NCI-H2196 treated with DMSO at 0.1 percent for 48 hours (cell line): ENCODE measurements around the gene VIM.

Source experiments
- DNase-seq: peaks from one replicate; lab custom pipeline; 2025; ENCODE audit not compliant: unreplicated experiment; lab: John Stamatoyannopoulos, UW

The VIM gene

DNA sequence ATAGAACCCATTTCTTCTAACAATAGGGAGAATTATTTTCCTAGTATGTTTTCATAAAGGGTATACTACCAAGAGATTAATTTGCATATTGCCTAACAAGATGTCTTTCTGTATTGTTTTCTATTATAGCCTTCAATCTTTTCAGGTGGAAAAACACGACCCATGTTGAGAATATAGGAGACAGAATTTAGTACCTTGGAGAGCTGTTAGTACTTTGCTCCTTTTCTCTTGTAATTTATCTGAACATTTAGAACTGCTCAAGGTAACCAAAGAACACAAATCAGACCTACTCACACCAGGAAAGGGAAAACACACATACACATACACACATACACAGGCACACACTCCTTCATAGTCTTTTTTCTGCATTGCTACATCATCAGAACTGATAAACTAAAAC lies 18.7 kb upstream of the VIM start:
- DNase-seq = no peak

DNA sequence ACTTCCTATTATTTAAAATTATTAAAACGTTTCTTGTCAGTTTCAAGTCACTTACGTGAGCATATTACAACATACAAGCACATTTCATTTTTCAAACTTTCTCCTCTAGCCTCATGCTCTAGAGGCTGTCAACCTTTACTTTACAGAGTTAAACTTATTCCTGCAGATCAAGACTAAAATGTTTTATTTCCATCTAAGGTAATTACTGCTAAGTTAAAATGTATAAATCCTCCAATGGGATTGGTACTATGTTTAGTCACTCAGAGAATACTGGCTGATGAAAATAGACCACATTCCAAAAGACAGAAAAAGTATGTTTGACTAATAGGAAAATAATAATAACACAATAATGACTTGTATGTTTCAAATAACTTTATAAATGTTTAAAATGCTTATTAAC lies 18.2 kb upstream of the VIM start:
- no peak for DNase-seq

DNA sequence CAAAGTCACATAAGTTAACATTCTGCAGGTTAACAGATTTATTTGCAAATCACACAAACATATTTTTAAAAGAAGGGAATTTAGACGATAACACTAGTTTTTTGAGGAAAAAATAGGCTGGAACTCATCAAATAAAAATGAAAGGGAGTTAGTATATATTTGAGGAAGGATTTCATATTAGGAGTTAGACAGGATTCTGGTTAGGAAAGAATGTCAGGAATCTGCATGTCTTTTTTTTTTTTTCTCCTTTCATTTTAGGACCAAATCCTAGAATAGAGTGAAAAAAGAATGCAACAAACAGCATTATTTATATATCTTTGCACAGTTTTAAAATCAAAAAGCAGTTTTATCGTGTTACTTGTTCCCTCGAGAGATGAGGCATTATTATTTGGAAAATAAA lies 17.7 kb upstream of the VIM start:
- DNase-seq = no peak

DNA sequence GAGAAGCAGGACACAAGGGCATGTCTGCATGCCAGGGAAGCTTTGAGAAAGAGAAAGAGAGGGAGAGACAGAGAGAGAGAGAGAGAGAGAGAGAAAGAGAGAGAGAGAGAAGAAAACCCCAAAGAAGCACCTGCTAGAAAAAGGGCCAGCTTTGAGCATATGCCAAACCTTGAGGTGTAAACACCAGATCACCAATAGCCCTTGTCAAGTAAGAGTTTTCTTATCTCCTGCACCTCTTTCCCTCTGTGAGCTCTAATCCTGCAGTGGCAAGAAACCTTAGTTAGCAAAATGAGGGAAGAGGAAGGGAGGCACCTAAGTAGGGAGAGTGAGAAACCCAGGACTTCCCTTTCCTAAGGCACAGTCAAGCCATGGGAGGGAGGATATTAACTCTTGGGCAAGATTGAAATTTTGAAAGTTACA lies 15.2 kb upstream of the VIM start:
- DNase-seq = no peak

DNA sequence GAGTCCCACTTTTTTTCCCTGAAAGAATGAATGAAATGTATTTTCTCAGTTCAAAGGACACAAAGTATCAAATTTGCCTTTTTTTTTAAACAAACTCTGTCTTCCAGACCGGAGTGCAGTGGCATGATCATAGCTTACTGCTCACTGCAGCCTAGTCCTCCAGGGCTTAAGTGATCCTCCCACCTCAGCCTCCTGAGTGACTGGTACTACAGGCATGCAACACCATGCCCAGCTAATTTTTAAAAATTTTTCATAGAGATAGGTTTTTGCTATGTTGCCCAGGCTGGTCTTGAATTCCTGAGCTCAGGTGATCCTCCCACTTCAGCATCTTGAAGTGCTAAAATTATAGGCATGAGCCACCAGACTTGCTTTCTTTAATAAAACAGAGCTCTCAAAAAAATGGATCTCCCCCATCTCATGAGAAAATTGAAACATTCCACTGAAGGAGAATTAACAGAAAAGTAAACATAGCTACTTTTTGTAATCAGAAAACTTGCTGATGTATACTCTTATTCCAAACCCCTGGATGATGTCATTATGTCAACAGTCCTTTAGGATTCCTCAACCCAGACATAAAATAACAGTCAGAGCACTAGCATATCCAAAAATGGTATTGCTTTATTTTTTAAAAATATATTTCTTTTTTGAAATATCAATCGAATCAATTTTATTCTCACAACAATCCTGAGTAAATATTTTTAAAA lies 14.2 kb upstream of the VIM start:
- no peak for DNase-seq

DNA sequence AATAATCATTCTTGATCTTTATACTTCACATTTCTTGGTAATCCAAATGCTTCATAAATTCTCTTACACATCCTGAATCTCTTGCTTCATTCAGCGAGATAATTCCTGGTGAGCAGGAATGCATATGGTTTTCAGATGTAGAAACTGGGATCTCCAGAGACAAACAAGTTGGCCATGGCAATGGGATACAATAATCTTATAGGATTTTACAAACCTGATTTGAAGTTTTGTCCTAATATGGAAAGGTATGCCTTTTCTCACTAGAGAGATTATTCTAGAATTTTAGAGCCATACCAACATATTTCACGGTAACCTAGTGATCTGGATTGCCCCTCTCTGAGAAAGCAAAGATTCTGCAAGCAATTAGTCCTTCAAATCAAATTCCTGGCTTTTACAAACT lies 13.5 kb upstream of the VIM start:
- no peak for DNase-seq

DNA sequence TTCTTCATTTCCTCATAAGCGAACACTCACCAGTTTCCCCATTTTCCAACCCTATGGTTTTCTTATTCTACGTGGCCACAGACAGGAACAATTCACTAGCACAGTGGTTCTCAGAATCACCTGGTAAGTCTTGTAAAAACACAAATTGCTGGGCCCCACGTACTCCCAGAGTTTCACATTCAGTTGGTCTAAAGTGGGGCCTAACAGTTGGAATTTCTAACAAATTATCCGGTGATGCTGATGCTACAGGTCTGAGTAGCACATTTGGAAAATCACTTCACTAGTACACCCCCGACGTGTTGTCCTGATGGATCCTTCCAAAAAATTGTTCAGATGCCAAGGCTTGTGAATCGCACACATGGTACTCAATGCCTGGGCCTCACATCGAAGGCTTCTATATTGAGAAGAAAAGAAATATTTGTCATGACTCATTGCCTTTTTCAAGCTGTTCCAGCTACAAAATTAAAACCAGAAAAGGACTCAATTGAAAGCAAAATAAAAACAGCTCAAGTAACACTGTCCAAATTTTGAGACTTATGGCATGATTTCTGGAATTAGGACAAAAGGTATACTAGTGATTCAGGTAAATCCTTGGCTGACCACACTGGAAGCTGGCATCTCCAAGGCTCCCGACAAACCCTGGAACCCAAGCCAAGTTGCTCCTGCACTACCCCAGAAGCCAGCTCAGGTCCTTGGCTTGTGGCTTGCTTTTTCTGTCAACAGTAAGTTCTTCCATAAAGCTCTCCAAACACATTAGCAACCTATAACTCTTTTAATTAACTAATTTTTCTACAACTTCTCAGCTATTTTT lies 12.9 kb upstream of the VIM start:
- no peak for DNase-seq

DNA sequence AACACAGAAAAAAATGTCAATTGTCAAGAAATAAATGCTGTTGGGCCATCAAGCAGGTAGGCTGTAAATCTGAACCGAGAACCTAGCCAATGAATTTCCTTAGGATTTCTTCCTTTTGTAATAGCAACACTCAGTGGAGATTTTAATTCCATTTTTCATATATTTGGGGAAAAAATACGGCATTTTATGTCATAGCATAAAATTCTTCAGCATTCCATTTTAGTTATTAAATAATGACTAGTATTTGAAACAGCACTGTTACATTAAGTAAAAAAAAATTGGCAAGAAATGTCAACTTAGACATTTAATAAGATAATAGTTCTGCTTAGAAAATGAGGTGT lies 12.3 kb upstream of the VIM start:
- no peak for DNase-seq

DNA sequence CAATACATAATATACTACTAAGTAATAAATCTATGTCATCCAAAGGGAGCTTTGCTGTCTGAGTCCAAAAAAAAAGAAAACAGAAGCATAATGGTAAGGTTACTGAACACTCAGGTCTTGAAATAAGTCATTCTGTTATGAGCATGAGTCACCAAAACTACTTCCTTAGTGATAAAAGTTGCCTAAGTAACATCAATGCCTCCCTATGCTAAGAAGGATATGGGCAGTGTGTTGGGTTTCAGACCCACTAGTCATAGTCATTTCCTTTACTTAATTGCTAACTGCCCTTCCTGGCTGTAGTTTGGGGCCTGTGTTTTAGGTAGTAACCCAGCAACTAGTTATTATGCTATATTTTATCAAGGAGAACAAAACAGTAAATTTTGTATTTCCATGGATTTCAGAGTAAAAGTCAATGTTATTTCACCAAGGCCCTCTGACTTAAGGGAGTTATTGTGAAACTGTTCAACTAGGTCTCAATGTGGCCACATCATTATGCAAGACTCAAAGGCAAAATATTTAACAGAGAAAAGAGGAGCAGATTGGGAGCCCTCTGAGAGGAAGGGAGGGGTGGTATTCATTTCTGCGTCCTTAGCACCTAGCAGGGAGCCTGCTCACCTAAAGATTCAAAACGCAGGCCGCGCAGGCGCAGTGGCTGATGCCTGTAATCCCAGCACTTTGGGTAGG lies 11.7 kb upstream of the VIM start:
- no peak for DNase-seq

DNA sequence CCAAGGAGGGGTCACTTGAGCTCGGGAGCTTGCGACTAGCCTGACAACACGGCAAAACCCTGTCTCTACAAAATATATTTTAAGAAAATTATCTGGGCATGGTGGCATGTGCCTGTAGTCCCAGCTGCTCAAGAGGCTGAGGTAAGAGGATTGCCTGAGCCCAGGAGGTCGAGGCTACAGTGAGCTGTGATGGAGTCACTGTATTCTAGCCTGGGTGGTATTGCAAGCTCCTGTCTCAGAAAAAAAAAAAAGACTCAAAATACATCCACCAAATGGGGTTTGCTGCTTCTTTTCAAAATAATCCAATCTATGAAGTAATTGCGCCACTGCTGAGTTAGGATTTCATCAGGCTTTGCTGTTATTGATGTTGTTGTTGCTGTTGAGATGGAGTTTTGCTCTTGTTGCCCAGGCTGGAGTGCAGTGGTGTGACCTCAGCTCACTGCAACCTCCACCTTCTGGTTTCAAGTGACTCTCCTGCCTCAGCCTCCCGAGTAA lies 11.1 kb upstream of the VIM start:
- no peak for DNase-seq

DNA sequence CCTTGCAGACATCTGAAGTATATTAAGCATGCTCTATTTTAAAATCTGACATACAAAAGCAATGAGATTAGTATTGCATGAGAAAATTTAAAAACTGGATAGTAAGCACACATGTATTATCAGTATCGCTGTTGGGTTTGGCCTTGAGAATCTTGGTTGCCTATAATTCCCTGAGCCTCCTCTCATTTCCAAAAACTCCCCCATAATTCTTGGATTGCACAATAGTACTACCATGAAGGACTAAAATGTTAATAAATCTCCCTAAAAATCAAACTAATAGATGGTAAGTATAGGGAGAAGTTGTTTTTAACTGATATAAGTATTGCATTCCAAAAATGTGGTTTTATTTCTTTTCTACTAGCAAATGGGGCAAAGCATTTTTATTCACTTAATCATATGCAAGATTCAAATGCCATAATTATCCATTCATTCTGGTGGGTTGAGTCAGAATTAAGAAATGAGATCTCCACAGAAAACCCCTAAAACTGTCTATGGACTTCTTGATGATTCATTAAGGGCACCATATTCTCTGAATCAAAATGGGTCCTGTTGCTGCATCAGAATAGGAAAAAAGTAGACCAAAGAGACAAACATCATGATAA lies 10.3 kb upstream of the VIM start:
- no peak for DNase-seq

DNA sequence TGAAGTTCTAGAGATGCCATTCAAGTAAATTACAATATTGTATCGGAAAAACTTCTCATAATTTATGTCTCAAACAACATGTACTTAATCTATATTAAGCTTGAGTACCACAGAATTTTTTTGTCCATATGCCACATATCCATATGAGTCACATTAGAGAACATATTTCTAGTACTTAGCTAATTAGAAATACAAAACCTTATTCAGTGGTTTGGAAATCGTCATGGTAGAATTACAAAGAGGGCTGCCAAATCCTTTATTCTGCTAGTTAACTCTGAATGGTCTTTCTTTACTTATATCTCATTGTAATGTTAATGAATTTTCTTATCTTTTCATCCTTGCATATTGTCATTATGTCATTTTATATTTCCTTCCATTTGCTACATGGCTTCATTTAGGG lies 9.0 kb upstream of the VIM start:
- DNase-seq = no peak

DNA sequence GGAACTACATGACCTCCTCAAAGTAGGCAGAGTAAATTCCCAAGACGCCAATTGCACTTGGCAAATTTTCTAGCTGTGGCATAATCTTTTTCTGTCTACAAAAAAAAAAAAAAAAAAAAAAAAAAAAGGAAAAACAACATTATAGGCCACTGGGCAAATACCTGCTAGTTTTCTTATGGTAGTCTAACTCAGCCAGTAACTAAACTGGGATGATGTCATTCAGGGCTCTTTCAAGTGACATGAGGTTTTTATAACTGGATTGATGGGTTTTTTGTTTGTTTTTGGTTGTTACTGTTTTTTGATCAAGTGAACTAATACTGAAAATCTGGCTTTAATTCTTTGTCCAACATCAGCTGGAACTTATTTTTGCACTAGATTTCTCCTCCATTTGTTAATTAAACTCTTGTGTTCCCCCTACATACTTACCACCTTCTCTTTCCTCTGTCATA lies 7.4 kb upstream of the VIM start:
- DNase-seq = no peak

DNA sequence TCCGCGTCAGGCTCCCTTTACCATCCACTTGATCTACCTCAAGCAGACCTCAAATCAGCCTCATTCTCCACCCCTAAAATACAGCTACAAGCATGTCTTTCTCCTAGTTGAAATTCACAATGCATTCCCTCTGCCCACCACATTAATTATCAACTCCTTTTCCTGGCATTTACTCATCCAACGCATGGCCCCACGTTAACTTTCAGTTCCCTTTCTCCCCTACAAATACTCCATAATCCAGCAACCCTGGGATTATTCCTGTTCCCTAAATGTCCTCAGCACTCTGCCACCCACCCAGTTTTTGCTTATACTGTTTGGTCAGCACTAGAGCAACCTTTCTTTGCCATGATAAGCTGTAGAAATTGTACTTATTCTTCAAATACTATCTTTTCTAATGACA lies 5.7 kb upstream of the VIM start:
- no peak for DNase-seq

DNA sequence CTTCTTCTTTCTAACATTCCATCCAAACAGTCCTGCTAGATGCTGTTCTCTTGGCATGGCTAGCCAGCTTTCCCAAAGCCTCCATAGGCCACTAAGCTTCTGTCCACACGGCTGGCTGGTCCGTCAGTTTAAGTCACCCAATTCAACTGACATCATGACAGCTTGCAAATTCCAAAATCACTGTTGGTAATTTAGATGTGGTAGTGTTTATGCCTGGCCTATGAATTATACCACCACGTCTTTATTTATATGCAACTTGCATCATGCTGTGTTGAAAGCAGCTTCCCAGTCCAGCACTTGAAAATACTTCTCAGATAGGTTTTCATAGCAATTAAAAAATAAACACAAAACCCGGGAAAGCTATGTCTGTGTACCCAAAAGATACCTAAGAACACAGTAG lies 2.2 kb upstream of the VIM start:
- DNase-seq = no peak

DNA sequence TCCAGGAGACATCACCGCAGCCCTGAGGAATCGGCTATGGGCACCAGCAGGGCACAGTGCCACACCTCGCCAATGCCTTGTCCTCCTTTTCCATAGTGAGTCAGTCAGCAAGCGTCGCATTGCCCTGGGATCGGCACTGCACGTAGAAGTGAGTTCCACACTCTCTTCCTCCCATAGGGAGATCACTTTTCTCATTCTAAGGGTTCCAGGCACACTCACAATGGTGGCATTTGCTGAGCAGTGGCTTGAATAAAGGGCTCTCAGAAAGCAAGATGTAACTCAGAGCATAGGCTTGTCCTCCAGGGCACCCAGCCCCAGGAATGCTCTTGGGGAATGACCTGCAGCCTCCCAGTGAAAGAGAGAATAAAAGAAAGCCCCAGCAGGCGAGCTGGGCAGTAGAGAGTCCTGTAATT lies 1.1 kb upstream of the VIM start:
- no peak for DNase-seq

DNA sequence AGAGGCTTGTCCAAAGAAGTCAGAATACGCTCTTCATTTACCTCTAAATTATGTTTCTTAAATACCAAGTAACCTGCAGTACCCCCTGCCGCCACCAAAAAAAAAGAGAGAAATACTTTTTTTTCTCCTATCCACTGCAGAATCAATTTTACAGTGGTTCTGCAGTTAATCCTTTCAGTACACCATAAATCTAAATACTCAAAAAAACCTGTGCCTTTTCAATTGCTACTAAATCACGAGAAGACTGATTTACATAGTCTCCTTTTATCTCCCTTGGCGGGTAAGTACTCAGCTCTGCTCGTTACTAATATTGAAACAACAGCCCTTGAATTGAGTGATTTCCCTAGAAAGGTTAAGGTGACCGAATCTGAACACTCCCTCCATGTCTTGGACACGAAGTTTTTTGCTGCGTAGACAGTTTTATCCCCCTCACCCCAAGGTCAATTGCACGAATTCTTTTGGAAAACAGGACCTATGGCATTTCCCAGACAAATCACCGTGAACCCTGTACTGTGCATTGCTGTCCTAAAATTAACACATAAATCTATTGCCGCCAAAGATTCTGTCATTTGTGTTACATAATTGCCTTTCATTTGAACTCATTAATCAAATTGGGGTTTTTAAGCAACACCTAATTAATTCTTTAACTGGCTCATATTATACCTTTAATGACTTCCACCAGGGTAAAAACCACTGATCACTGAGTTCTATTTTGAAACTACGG lies 512 bp upstream of the VIM start:
- no peak for DNase-seq

DNA sequence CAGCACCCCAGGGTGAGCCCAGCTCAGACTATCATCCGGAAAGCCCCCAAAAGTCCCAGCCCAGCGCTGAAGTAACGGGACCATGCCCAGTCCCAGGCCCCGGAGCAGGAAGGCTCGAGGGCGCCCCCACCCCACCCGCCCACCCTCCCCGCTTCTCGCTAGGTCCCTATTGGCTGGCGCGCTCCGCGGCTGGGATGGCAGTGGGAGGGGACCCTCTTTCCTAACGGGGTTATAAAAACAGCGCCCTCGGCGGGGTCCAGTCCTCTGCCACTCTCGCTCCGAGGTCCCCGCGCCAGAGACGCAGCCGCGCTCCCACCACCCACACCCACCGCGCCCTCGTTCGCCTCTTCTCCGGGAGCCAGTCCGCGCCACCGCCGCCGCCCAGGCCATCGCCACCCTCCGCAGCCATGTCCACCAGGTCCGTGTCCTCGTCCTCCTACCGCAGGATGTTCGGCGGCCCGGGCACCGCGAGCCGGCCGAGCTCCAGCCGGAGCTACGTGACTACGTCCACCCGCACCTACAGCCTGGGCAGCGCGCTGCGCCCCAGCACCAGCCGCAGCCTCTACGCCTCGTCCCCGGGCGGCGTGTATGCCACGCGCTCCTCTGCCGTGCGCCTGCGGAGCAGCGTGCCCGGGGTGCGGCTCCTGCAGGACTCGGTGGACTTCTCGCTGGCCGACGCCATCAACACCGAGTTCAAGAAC lies 1.1 kb downstream of the VIM start:
- no peak for DNase-seq

DNA sequence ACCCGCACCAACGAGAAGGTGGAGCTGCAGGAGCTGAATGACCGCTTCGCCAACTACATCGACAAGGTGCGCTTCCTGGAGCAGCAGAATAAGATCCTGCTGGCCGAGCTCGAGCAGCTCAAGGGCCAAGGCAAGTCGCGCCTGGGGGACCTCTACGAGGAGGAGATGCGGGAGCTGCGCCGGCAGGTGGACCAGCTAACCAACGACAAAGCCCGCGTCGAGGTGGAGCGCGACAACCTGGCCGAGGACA lies 1.6 kb downstream of the VIM start:
- no peak for DNase-seq

DNA sequence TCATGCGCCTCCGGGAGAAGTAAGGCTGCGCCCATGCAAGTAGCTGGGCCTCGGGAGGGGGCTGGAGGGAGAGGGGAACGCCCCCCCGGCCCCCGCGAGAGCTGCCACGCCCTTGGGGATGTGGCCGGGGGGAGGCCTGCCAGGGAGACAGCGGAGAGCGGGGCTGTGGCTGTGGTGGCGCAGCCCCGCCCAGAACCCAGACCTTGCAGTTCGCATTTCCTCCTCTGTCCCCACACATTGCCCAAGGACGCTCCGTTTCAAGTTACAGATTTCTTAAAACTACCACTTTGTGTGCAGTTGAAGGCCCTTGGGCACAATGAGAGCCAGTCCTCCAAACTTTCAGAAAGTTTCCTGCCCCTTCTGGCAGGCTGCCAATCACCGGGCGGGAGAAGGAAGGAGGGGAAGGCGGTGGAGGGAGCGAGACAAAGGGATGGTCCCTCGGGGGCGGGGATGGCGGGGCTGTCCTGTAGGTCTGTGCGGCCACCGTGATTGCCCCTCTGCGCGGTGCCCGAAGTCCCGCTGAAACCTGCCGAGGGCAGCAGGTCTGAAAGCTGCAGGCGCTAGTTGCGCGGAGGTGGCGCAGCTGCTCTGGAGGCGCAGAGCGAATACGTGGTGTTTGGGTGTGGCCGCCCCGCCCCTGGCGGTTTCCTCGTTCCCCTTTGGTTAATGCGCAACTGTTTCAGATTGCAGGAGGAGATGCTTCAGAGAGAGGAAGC lies 2.1 kb downstream of the VIM start:
- peak; percentile 22 for DNase-seq
